ENCODE data around the gene SPPL3.

DNA sequence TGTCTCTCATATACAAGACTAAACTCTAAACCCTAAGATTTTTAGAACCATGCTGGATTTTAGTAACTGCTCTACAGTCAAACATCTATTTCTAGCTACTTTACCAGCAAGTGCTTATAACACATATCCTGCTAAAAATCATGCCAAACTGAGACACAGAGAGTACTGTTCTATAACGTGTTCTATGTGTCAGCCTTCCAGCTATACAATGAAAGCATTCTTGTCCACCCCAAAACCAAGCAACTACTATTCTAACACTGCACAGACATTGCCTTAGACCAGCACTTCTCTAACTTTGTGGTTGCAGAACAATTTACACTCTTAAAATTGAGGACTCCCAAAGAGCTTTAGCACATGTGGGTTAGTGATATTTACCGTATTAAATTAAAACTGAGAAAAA is 85.7 kb downstream of the SPPL3 start:
- TF ChIP-seq, protein P1, sequence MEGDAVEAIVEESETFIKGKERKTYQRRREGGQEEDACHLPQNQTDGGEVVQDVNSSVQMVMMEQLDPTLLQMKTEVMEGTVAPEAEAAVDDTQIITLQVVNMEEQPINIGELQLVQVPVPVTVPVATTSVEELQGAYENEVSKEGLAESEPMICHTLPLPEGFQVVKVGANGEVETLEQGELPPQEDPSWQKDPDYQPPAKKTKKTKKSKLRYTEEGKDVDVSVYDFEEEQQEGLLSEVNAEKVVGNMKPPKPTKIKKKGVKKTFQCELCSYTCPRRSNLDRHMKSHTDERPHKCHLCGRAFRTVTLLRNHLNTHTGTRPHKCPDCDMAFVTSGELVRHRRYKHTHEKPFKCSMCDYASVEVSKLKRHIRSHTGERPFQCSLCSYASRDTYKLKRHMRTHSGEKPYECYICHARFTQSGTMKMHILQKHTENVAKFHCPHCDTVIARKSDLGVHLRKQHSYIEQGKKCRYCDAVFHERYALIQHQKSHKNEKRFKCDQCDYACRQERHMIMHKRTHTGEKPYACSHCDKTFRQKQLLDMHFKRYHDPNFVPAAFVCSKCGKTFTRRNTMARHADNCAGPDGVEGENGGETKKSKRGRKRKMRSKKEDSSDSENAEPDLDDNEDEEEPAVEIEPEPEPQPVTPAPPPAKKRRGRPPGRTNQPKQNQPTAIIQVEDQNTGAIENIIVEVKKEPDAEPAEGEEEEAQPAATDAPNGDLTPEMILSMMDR (tag by site-specific recombination; IDR thresholded peaks at IDR 0.05), result no peak
- TF ChIP-seq ZNF175 (tag by site-specific recombination; IDR thresholded peaks at IDR 0.05), result no peak
- no peak for TF ChIP-seq ZNF747 (tag by site-specific recombination; IDR thresholded peaks at IDR 0.05)
- TF ChIP-seq, protein P2, sequence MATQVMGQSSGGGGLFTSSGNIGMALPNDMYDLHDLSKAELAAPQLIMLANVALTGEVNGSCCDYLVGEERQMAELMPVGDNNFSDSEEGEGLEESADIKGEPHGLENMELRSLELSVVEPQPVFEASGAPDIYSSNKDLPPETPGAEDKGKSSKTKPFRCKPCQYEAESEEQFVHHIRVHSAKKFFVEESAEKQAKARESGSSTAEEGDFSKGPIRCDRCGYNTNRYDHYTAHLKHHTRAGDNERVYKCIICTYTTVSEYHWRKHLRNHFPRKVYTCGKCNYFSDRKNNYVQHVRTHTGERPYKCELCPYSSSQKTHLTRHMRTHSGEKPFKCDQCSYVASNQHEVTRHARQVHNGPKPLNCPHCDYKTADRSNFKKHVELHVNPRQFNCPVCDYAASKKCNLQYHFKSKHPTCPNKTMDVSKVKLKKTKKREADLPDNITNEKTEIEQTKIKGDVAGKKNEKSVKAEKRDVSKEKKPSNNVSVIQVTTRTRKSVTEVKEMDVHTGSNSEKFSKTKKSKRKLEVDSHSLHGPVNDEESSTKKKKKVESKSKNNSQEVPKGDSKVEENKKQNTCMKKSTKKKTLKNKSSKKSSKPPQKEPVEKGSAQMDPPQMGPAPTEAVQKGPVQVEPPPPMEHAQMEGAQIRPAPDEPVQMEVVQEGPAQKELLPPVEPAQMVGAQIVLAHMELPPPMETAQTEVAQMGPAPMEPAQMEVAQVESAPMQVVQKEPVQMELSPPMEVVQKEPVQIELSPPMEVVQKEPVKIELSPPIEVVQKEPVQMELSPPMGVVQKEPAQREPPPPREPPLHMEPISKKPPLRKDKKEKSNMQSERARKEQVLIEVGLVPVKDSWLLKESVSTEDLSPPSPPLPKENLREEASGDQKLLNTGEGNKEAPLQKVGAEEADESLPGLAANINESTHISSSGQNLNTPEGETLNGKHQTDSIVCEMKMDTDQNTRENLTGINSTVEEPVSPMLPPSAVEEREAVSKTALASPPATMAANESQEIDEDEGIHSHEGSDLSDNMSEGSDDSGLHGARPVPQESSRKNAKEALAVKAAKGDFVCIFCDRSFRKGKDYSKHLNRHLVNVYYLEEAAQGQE (tag by site-specific recombination; IDR thresholded peaks at IDR 0.05), result no peak
- TF ChIP-seq, protein P3, sequence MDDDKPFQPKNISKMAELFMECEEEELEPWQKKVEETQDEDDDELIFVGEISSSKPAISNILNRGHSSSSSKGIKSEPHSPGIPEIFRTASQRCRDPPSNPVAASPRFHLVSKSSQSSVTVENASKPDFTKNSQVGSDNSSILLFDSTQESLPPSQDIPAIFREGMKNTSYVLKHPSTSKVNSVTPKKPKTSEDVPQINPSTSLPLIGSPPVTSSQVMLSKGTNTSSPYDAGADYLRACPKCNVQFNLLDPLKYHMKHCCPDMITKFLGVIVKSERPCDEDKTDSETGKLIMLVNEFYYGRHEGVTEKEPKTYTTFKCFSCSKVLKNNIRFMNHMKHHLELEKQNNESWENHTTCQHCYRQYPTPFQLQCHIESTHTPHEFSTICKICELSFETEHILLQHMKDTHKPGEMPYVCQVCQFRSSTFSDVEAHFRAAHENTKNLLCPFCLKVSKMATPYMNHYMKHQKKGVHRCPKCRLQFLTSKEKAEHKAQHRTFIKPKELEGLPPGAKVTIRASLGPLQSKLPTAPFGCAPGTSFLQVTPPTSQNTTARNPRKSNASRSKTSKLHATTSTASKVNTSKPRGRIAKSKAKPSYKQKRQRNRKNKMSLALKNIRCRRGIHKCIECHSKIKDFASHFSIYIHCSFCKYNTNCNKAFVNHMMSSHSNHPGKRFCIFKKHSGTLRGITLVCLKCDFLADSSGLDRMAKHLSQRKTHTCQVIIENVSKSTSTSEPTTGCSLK (tag by site-specific recombination; IDR thresholded peaks at IDR 0.05), result no peak
- no peak for TF ChIP-seq ZNF146 (tag by site-specific recombination; IDR thresholded peaks at IDR 0.05)
- TF ChIP-seq ZNF791 (tag by site-specific recombination; IDR thresholded peaks at IDR 0.05), result no peak
- no peak for TF ChIP-seq ZNF302 (tag by site-specific recombination; IDR thresholded peaks at IDR 0.05; ENCODE audit: low read depth)
- no peak for TF ChIP-seq ZNF324 (tag by site-specific recombination; IDR thresholded peaks at IDR 0.05)
- TF ChIP-seq ZNF354C (tag by site-specific recombination; IDR thresholded peaks at IDR 0.05; ENCODE audit: borderline replicate concordance, low read depth), result no peak
- TF ChIP-seq, protein P4, sequence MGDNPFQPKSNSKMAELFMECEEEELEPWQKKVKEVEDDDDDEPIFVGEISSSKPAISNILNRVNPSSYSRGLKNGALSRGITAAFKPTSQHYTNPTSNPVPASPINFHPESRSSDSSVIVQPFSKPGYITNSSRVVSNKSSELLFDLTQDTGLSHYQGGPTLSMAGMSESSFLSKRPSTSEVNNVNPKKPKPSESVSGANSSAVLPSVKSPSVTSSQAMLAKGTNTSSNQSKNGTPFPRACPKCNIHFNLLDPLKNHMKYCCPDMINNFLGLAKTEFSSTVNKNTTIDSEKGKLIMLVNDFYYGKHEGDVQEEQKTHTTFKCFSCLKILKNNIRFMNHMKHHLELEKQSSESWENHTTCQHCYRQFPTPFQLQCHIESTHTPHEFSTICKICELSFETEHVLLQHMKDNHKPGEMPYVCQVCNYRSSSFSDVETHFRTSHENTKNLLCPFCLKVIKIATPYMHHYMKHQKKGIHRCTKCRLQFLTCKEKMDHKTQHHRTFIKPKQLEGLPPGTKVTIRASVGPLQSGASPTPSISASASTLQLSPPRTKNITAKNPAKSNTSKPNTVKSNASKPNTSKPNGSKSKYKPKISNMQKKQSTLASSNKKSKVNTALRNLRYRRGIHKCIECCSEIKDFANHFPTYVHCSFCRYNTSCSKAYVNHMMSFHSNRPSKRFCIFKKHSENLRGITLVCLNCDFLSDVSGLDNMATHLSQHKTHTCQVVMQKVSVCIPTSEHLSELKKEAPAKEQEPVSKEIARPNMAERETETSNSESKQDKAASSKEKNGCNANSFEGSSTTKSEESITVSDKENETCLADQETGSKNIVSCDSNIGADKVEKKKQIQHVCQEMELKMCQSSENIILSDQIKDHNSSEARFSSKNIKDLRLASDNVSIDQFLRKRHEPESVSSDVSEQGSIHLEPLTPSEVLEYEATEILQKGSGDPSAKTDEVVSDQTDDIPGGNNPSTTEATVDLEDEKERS (tag by site-specific recombination; IDR thresholded peaks at IDR 0.05), result no peak
- TF ChIP-seq ZEB2 (tag by site-specific recombination; IDR thresholded peaks at IDR 0.05), result no peak

All from HEK293 (cell line).